Astrocyte of the spinal cord (primary cell): ENCODE measurements around the gene TXNRD2.
A peak's percentile ranks its signal among the peaks of the same experiment; 100 is the strongest.

Experiments used
- DNase-seq: peaks from one replicate; pipeline ENCODE4 v3.0.0; 2011; ENCODE audit warnings: low read depth, low spot score
- H3K4me3 ChIP-seq: 2 replicates; pipeline ENCODE4 v1.5.1; 2011; ENCODE audit warnings: low read depth, mild to moderate bottlenecking, low read length, moderate library complexity
- in situ Hi-C: cut with HindIII; loops from 2 replicates; pipeline ENCODE4 v1.10.0; 2017; ENCODE audit warnings: low sequenced_read_pairs
- TF ChIP-seq, protein P1 (sequence below): IDR thresholded peaks from 2 replicates; pipeline ENCODE4 v1.5.1; 2012; ENCODE audit warnings: low read depth, mild to moderate bottlenecking, low read length, inconsistent platforms

The TXNRD2 gene

DNA sequence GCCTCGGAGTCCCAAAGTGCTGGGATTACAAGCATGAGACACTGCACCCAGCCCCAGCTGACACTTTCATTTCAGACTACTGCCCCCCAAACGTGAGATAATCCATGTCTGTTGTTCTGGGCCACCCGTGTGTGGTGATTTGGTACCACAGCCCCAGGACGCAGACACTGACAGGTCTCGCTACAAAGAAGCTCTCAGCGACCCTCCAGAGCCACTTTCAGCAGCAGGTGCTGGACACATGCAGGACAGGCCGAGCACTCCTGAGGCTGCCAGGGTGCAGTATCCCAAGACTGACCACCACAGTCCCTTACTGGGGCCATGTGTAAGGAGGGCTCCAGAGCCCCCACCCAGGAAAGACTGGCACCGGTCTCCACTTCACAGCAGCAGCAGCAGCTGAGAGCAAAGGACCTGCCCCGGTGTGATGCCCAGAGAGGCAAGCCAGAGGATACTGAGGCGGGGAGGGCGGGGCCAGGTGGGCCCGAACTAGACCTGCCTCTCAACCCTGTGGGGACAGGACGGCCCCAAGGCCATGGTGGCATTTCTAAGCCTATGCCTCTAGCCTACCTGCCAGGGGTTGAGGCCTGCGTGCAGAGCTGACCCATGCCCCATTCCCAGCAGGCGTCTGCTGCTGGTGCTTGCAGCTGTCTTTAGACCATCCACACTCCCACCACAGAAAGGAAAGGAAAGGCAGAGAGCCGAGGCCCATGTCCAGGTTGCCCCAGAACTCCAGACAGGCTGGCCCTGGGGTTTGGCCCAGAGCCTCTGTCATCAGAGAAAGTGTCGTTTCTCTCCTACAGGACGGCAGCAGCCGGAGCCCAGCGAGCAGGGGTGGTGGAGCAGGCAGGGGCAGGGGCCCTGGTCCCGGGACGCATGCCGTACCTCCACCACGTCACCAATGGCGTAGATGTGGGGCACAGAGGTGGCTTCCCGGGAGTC is 58.9 kb downstream of the TXNRD2 start:
- in situ Hi-C loops = no loop called here
- no peak for DNase-seq
- TF ChIP-seq, protein P1, sequence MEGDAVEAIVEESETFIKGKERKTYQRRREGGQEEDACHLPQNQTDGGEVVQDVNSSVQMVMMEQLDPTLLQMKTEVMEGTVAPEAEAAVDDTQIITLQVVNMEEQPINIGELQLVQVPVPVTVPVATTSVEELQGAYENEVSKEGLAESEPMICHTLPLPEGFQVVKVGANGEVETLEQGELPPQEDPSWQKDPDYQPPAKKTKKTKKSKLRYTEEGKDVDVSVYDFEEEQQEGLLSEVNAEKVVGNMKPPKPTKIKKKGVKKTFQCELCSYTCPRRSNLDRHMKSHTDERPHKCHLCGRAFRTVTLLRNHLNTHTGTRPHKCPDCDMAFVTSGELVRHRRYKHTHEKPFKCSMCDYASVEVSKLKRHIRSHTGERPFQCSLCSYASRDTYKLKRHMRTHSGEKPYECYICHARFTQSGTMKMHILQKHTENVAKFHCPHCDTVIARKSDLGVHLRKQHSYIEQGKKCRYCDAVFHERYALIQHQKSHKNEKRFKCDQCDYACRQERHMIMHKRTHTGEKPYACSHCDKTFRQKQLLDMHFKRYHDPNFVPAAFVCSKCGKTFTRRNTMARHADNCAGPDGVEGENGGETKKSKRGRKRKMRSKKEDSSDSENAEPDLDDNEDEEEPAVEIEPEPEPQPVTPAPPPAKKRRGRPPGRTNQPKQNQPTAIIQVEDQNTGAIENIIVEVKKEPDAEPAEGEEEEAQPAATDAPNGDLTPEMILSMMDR = no peak
- no peak overlapping the region for H3K4me3 ChIP-seq

DNA sequence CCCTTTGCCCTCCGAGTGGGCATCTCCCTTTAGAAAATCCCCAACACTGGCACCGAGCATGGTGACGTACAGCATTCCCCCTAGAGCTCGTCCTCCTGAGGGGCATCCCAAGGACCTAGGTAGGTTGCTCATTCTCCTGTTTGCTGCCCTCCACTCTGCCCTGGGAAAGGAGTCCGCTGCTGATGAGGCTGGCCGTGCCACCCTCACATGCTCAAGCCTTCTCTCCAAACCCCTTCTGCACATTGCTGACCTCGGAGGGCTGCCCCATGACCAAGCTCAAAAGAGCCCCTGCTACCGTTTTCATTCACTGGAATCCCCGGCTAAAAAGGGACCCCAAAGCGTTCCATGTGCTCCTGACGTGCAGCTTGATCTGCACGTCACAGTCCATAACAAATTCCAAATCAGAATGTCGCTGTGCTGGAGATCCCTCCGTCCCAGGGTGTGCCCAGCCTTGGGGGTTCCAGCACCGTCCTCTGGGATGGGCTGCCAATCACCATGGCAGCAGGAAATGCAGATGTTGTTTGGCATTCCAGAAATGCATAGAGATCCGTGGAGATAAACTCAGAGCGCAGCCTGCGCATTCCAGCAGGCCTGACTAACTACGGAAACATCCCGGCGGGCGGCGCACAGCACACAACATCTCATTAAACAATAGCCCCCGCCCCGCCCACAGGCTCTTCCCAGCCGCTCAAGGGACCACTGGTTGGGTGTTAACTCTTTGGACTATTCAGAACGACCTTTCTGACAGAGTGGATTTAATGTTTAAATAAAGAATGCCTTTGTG is 60.6 kb downstream of the TXNRD2 start:
- in situ Hi-C loops = no loop called here
- peak; percentile 96 for DNase-seq
- TF ChIP-seq, protein P1 = no peak
- peak overlapping the region; percentile 7 for H3K4me3 ChIP-seq

DNA sequence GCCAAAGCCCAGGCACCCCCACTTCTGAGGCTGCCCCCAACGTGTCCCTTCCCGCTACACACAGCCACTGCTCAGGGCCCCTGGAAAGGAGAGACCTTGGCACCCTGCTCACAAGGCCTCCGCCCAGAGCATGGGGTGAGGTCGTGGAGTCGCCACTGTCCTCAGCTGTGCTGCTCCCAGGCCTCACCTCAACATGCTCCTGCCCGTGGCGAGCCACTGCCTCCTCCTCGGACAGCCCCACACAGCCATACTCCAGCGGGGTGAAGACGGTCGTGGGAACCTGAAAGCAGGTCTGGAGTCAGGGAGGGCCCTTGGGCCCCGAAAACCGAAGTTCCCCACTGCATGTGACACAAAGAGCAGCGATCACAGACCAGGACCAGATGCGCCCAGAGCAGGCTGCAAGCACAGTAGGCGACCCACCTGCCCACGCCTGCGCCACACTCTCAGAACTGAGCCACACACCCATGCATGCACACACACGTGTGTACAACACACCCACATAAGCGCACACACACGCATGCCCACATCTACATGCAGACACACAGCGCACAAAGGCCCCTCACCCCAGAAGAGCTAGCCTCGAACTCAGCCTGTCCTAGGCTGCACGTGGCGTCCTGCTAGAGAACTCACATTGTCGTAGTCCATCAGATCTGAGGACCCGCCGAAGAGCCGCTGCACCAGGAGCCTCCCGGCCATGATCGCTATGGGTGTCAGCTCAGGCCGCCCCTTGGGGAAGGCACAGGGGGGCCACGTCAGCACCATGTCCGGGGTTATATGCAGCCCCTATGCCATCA is 61.4 kb downstream of the TXNRD2 start:
- no peak overlapping the region for H3K4me3 ChIP-seq
- in situ Hi-C loops = no loop called here
- TF ChIP-seq, protein P1 = no peak
- no peak for DNase-seq

DNA sequence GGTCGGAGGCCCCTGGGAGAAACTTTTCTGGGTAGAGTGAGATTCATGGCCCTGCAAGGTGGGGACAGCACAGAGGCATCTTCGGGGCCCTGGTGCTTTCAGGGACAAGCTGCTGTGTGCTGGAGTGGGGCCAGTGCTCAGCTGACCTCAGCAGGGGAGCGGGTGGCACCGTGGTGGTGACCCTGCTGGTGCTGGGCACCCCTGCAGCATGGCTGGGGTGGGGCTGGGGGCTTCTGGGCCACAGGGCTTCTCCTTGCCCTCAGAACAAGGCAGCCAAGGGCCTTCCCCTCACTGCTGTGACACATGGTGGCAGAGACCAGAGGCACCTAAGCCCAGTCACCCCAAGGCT is 62.0 kb downstream of the TXNRD2 start:
- DNase-seq = no peak
- H3K4me3 ChIP-seq = no peak overlapping the region
- in situ Hi-C loops = no loop called here
- TF ChIP-seq, protein P1 = no peak

DNA sequence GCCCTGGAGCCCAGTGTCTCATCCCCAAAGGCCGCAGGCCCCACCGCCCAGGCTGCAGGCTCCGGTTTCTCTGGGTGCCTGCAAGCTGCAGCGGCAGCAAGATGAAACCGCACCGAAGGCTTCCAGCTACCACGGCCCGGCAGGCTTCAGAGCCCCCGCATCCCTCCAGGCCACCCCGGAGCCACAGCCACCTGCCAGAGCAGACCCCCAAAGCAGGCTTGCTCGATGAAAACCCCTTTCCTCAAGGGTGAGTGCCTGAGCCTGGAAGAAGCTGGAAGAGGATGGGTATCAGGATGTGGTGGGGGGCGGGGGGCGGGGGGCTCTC is 62.4 kb downstream of the TXNRD2 start:
- TF ChIP-seq, protein P1 = no peak
- DNase-seq = no peak
- no peak overlapping the region for H3K4me3 ChIP-seq
- in situ Hi-C loops = no loop called here

DNA sequence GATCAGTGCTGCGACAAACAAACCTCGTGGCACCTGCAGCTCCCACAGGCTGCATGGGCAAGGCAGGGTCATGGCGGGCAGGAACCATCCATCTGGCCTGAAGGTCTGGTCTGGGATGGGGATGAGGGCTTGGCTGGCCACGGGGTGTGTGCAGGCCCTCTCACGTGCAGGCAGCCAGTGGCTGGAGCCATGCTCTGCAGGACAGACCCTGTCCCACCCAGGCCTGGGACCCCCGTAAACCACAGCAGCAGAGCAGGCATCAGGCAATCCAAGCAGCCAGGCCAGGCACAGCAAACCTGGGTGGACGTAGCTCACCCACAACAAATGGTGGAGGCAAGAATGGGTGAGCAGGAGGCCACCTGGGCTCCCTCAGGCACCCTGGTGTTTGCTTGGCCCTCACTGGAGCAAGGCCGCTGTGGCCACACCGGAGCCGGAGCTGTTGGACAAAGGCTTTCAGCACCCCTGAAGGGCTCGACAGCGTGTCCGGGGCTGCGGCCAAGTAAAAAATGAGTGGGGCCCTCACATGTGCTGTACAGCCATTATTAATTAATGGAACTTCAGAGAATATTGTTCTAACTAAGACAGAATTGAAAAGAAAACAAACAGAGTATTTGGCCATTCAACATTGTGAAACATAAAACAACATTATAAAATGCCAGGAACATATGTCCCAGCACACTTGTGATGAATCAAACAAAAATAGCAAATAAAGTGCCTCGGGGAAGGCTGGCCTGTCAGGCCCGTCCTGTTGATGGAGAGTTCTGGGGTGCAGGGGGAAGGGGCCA is 63.0 kb downstream of the TXNRD2 start:
- in situ Hi-C loops = no loop called here
- peak; percentile 9 for DNase-seq
- no peak overlapping the region for H3K4me3 ChIP-seq
- TF ChIP-seq, protein P1 = no peak
